Measurements from ENCODE around the gene AQP9. TPM values are rescaled to one million over a fixed set of nuclear protein-coding genes. Genes with fewer than 3 reads are reported as not detected.

Gene AQP9
- total and polyA plus RNA-seq, 2 of the 8 experiments (the other 6 are each of a cell fraction or from before 2014, with no cell fraction given), result not detected

GRCh38 chr15:58110999-58111717, 27.0 kb upstream of the AQP9 start:
- Histone ChIP-seq H2BK15ac (ENCODE audit: low read length) (no peak overlapping the region), H3K79me1 (ENCODE audit: low read depth, low read length) (no peaks in the 10 kb centered on the region), H2BK12ac (ENCODE audit: low read depth, low read length) (no peak overlapping the region), H3K79me2 (ENCODE audit: control insufficient read depth in 1 of 2, insufficient read depth in 2 of 2, low read length in 2 of 2) (no peaks in the 10 kb centered on the region), H3K9ac (replicated peaks in 1 of 4; ENCODE audit: extremely low read depth in 1 of 4, low read depth in 3 of 4, low read length in 3 of 4) (no peak overlapping the region), H3K27ac (ENCODE audit: low read depth, low read length) (no peak overlapping the region), H3K36me3 (ENCODE audit: control insufficient read depth in 2 of 4, insufficient read depth in 4 of 4, low read length in 3 of 4) (no peaks in the 10 kb centered on the region), H2BK120ac (replicated peaks; ENCODE audit: low read depth, low read length) (no peak overlapping the region), H4K20me1 (replicated peaks in 1 of 2; ENCODE audit: control insufficient read depth in 1 of 2, insufficient read depth in 2 of 2, low read length in 2 of 2) (no peaks in the 10 kb centered on the region), H3K9me3 (ENCODE audit: insufficient read depth in 2 of 2, low read depth in 1 of 2, low read length in 1 of 2) (no peaks in the 10 kb centered on the region), H3K14ac (ENCODE audit: insufficient read length) (no peak overlapping the region), H4K91ac (replicated peaks; ENCODE audit: insufficient read length, low read length) (no peak overlapping the region), H4K5ac (ENCODE audit: insufficient read length, low read depth, low read length) (no peak overlapping the region), H2BK5ac (ENCODE audit: low read depth, low read length) (no peak overlapping the region), H2BK20ac (ENCODE audit: low read length) (no peak overlapping the region), H3K27me3 (replicated peaks in 1 of 4; ENCODE audit: control insufficient read depth in 3 of 4, extremely low read depth in 1 of 4, insufficient read depth in 3 of 4, low read length in 3 of 4) (no peaks in the 10 kb centered on the region), H3K23me2 (ENCODE audit: low read depth, low read length) (no peaks in the 10 kb centered on the region; the same call in 1 of the 2 replicates), H3K23ac (ENCODE audit: insufficient read length) (no peak overlapping the region), H3K56ac (replicated peaks; ENCODE audit: insufficient read length, low read depth, low read length) (no peak overlapping the region), H2AK5ac (ENCODE audit: low read depth, low read length) (no peak overlapping the region), H3K4me2 (ENCODE audit: insufficient read depth in 1 of 2, low read depth in 2 of 2, low read length in 2 of 2) (no peak overlapping the region), H3K18ac (ENCODE audit: extremely low read depth, low read length) (no peak overlapping the region), H3K4me3 (ENCODE audit: extremely low read depth in 1 of 4, insufficient read depth in 2 of 4, low read depth in 3 of 4, low read length in 4 of 4) (no peak overlapping the region), H4K8ac (ENCODE audit: extremely low read depth, insufficient read depth, low read length) (no peak overlapping the region), H3K4ac (replicated peaks; ENCODE audit: insufficient read length, low read depth, low read length) (no peak overlapping the region), H2AFZ (ENCODE audit: low read length) (no peak overlapping the region), H3K4me1 (replicated peaks in 1 of 4; ENCODE audit: control insufficient read depth in 3 of 4, insufficient read depth in 4 of 4, low read length in 3 of 4) (peaks cover 0 to 3% (median 0%) of the 10 kb centered on the region in 4 experiments; a peak in 1 of 7 replicates)
- ChIA-PET POLR2A (ENCODE audit: partially characterized antibody) (no interaction called here), CTCF (ENCODE audit: partially characterized antibody) (interaction anchor here (1.2 kb wide), 1 partner anchor 8 kb away, joined by 3 read pairs; no protein-coding TSS in a partner anchor)
- DNase-seq (ENCODE audit: low read depth in 1 of 2, low spot score in 2 of 2) (no peak), FAIRE-seq (no peak)
- 87% methylated on average over 6 of the region's 6 CpGs; no CpG with 5 or more reads in 1 of the 2 experiments for WGBS, 2 experiments (ENCODE audit: extremely low coverage in 1 of 2, insufficient coverage in 1 of 2, insufficient read length in 1 of 2, insufficient replicate concordance in 2 of 2, low coverage in 1 of 2, low lambda C conversion rate in 2 of 2, missing lambda C conversion rate in 1 of 2)
- no peak for TF ChIP-seq RXRA (IDR thresholded peaks at IDR 0.05; ENCODE audit: insufficient read depth, low read depth, low read length)
- TF ChIP-seq TAF1 (IDR thresholded peaks at IDR 0.05; ENCODE audit: low read depth, low read length), result no peak
- no peak for TF ChIP-seq SP4 (IDR thresholded peaks at IDR 0.05; ENCODE audit: low read length)
- TF ChIP-seq KDM1A (IDR thresholded peaks at IDR 0.05; ENCODE audit: borderline replicate concordance, low read length), result no peak
- TF ChIP-seq RFX5 (IDR thresholded peaks at IDR 0.05; ENCODE audit: borderline replicate concordance, low read depth, low read length), result no peak
- TF ChIP-seq TAF7 (optimal IDR thresholded peaks at IDR 0.05; ENCODE audit: borderline replicate concordance, low read depth, low read length), result no peak
- TF ChIP-seq SAP30 (IDR thresholded peaks at IDR 0.05; ENCODE audit: insufficient read depth, insufficient replicate concordance, low read length), result no peak
- TF ChIP-seq KDM5A (IDR thresholded peaks at IDR 0.05; ENCODE audit: low read length), result no peak
- TF ChIP-seq, protein P1, sequence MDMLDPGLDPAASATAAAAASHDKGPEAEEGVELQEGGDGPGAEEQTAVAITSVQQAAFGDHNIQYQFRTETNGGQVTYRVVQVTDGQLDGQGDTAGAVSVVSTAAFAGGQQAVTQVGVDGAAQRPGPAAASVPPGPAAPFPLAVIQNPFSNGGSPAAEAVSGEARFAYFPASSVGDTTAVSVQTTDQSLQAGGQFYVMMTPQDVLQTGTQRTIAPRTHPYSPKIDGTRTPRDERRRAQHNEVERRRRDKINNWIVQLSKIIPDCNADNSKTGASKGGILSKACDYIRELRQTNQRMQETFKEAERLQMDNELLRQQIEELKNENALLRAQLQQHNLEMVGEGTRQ (IDR thresholded peaks at IDR 0.05; ENCODE audit: low read length), result no peak
- TF ChIP-seq CREB1 (IDR thresholded peaks at IDR 0.05), result no peak
- no peak for TF ChIP-seq NANOG (IDR thresholded peaks at IDR 0.05; ENCODE audit: insufficient read depth, low read depth, low read length, poor library complexity, severe bottlenecking)
- no peak for TF ChIP-seq SIRT6 (IDR thresholded peaks at IDR 0.05; ENCODE audit: low read length)
- TF ChIP-seq BCL11A (IDR thresholded peaks at IDR 0.05; ENCODE audit: low read depth in 2 of 2, low read length in 2 of 2), result no peak
